Liver (tissue), 9 donors: ENCODE measurements around the gene KTN1. TPM values are rescaled to one million over a fixed set of nuclear protein-coding genes. Genes with fewer than 3 reads are reported as not detected.

Experiments used
- DNase-seq: peaks from one replicate; pipeline ENCODE4 v3.0.0-alpha.2; 2017; ENCODE audit warnings: low spot score
- H3K27ac ChIP-seq, 2 donors: one replicate each; pipeline ENCODE4 v1.7.0; 2013; ENCODE audit warnings: inconsistent platforms in 2 of 2, low read length in 2 of 2, control low read depth in 1 of 2, low read depth in 1 of 2, mild to moderate bottlenecking in 1 of 2
- H3K27me3 ChIP-seq, 4 donors: one replicate each; pipeline versions ENCODE4 v1.6.1 to v1.7.0; 2013; ENCODE audit warnings: low read length in 3 of 4, inconsistent platforms in 1 of 4, mild to moderate bottlenecking in 1 of 4, moderate library complexity in 1 of 4; ENCODE audit not compliant: control insufficient read depth in 4 of 4, insufficient read depth in 4 of 4
- H3K36me3 ChIP-seq, 4 donors: one replicate each; pipeline versions ENCODE4 v1.6.1 to v1.7.0; 2013; ENCODE audit warnings: low read length in 3 of 4, mild to moderate bottlenecking in 3 of 4, low read depth in 1 of 4, moderate library complexity in 1 of 4; ENCODE audit not compliant: control insufficient read depth in 4 of 4, insufficient read depth in 3 of 4
- H3K4me1 ChIP-seq, 4 donors: one replicate each; pipeline versions ENCODE4 v1.6.1 to v1.7.0; 2013; ENCODE audit warnings: low read length in 3 of 4, mild to moderate bottlenecking in 3 of 4, moderate library complexity in 1 of 4; ENCODE audit not compliant: control insufficient read depth in 4 of 4, insufficient read depth in 4 of 4
- H3K4me3 ChIP-seq, 3 donors: one replicate each; pipeline versions ENCODE4 v1.6.1 to v1.7.0; 2013; ENCODE audit warnings: low read length in 3 of 3, control low read depth in 1 of 3, low read depth in 1 of 3, mild to moderate bottlenecking in 1 of 3
- H3K9ac ChIP-seq, 2 donors: one replicate each; pipeline ENCODE4 v1.7.0; 2013; ENCODE audit warnings: low read length in 2 of 2, mild to moderate bottlenecking in 2 of 2, moderate library complexity in 2 of 2, control low read depth in 1 of 2, low read depth in 1 of 2
- H3K9me3 ChIP-seq, 4 donors: one replicate each; pipeline versions ENCODE4 v1.6.1 to v1.7.0; 2013; ENCODE audit warnings: low read length in 3 of 4; ENCODE audit not compliant: control insufficient read depth in 4 of 4
- EGR1 ChIP-seq, 2 donors: IDR thresholded peaks; 2 replicates each; pipeline ENCODE4 v1.6.1; 2016 to 2018; ENCODE audit warnings: antibody characterized with exemption in 2 of 2, low read depth in 2 of 2
- FOXA1 ChIP-seq: IDR thresholded peaks from 2 replicates; pipeline ENCODE4 v1.6.1; 2016; ENCODE audit warnings: antibody characterized with exemption
- FOXA2 ChIP-seq: IDR thresholded peaks from 2 replicates; pipeline ENCODE4 v1.6.1; 2016; ENCODE audit warnings: antibody characterized with exemption
- GABPA ChIP-seq, 2 donors: IDR thresholded peaks in 1 of 2; conservative IDR thresholded peaks in 1 of 2; 2 replicates each; pipeline ENCODE4 v1.6.1; 2016; ENCODE audit warnings: antibody characterized with exemption in 2 of 2, mild to moderate bottlenecking in 1 of 2, moderate library complexity in 1 of 2
- HNF4A ChIP-seq, 2 donors: conservative IDR thresholded peaks; 2 replicates each; pipeline ENCODE4 v1.6.1; 2016; ENCODE audit warnings: antibody characterized with exemption in 2 of 2, mild to moderate bottlenecking in 2 of 2
- HNF4G ChIP-seq: IDR thresholded peaks from 2 replicates; pipeline ENCODE4 v1.6.1; 2016; ENCODE audit warnings: antibody characterized with exemption
- JUND ChIP-seq, 2 donors: IDR thresholded peaks; 2 replicates each; pipeline ENCODE4 v1.6.1; 2016; ENCODE audit warnings: antibody characterized with exemption in 2 of 2
- NR2F2 ChIP-seq: IDR thresholded peaks from 2 replicates; pipeline ENCODE4 v1.6.1; 2016; ENCODE audit warnings: antibody characterized with exemption
- RAD21 ChIP-seq, 2 donors: IDR thresholded peaks; 2 replicates each; pipeline ENCODE4 v1.6.1; 2016; ENCODE audit warnings: antibody characterized with exemption in 2 of 2, mild to moderate bottlenecking in 2 of 2
- RXRA ChIP-seq, 2 donors: IDR thresholded peaks; 2 replicates each; pipeline ENCODE4 v1.6.1; 2017 to 2018; ENCODE audit warnings: antibody characterized with exemption in 2 of 2, mild to moderate bottlenecking in 1 of 2
- SP1 ChIP-seq: IDR thresholded peaks from 2 replicates; pipeline ENCODE4 v1.6.1; 2018; ENCODE audit warnings: antibody characterized with exemption, mild to moderate bottlenecking
- TAF1 ChIP-seq: conservative IDR thresholded peaks from 2 replicates; pipeline ENCODE4 v1.6.1; 2016; ENCODE audit warnings: antibody characterized with exemption, mild to moderate bottlenecking
- YY1 ChIP-seq: IDR thresholded peaks from 2 replicates; pipeline ENCODE4 v1.6.1; 2016; ENCODE audit warnings: antibody characterized with exemption, mild to moderate bottlenecking
- WGBS: extraction: QIAGEN DNeasy Blood & Tissue Kit; methylation state at CpG from one replicate; pipeline ENCODE4 v1.1.7; 2013; 5-methylcytosine and 5-hydroxymethylcytosine counted together
- polyA plus RNA-seq, 2 donors: library from polyadenylated mRNA; stranded (reverse) in 1 of 2; unstranded in 1 of 2; fragments of 200-250 nt in 1 of 2; fragments of >200 nt in 1 of 2; fragmentation: Nextera tagmentation in 1 of 2; extraction: Ambion mirVana in 1 of 2; gene quantifications; one replicate each; pipeline versions ENCODE4 v1.2.1 to v1.2.3, GENCODE V29; 2013 to 2015
- total RNA-seq, 2 donors: library from RNA; depleted of rRNA; stranded (reverse); fragments of >200 nt; gene quantifications; one replicate each; pipeline ENCODE4 v1.2.3, GENCODE V29; 2014
- TF ChIP-seq, protein P1 (sequence below): IDR thresholded peaks from 2 replicates; pipeline ENCODE4 v1.6.1; 2016; ENCODE audit warnings: antibody characterized with exemption
- TF ChIP-seq, protein P2 (sequence below): IDR thresholded peaks from 2 replicates; pipeline ENCODE4 v1.6.1; 2016; ENCODE audit warnings: antibody characterized with exemption
- TF ChIP-seq, protein P3 (sequence below): IDR thresholded peaks from 2 replicates; pipeline ENCODE4 v1.6.1; 2016; ENCODE audit warnings: antibody characterized with exemption
- TF ChIP-seq, protein P4 (sequence below): IDR thresholded peaks from 2 replicates; pipeline ENCODE4 v1.6.1; 2016; ENCODE audit warnings: antibody characterized with exemption, mild to moderate bottlenecking
- TF ChIP-seq, protein P5 (sequence below): fragments of 150-350 bp; IDR thresholded peaks from 2 replicates; pipeline ENCODE4 v1.5.1; 2017; ENCODE audit warnings: improper control_type of control experiment, low read depth, low read length; ENCODE audit not compliant: missing input control
- donor health status: healthy.
- donor health status: healthy.
- donor health status: healthy.
- donor health status: healthy.
- donor health status: healthy.

Gene KTN1
- total and polyA plus RNA-seq, 4 donors, result 34.9 to 141 (median 59.6) TPM

DNA sequence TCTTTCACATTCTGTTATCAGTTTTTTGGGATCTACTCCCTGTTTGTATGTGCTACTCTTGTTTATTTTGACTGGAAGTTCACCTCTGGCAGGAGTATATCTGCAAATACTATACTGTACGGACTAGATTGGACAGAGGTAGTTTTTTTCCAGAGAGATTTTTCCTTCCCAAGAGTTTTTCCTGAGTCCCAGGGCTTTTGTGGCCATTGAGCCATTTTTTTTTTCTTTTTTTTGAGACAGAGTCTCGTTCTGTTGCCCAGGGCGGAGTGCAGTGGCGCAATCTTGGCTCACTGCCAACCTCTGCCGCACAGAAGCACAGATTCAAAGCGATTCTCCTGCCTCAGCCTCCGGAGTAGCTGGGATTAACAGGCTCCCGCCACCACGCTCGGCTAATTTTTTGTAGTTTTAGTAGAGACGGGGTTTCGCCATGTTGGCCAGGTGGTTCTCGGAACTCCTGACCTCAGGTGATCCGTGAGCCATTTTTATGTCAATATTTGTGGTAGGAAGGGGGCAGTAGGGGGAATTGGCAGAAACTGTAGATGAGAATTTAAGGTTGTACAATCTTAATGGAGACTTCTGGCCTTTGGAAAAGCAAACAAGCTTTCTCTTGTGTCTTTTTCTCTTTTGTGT lies 19.4 kb downstream of the KTN1 start:
- Histone ChIP-seq H3K27me3 (no peaks in the 10 kb centered on the region), H3K27ac (peak overlapping the region; percentile 59 to 89), H3K4me3 (peak overlapping the region in 1 of 3 donors; percentile 7), H3K4me1 (peaks cover 2 to 30% (median 7%) of the 10 kb centered on the region in 4 donors), H3K9ac (no peak overlapping the region), H3K9me3 (no peaks in the 10 kb centered on the region), H3K36me3 (peaks cover 0 to 2% (median 0%) of the 10 kb centered on the region in 4 donors)
- DNase-seq, result peak; percentile 48
- TF ChIP-seq NR2F2, result peak; percentile 39
- TF ChIP-seq, protein P1, sequence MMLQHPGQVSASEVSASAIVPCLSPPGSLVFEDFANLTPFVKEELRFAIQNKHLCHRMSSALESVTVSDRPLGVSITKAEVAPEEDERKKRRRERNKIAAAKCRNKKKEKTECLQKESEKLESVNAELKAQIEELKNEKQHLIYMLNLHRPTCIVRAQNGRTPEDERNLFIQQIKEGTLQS, result peak; percentile 76
- TF ChIP-seq, protein P2, sequence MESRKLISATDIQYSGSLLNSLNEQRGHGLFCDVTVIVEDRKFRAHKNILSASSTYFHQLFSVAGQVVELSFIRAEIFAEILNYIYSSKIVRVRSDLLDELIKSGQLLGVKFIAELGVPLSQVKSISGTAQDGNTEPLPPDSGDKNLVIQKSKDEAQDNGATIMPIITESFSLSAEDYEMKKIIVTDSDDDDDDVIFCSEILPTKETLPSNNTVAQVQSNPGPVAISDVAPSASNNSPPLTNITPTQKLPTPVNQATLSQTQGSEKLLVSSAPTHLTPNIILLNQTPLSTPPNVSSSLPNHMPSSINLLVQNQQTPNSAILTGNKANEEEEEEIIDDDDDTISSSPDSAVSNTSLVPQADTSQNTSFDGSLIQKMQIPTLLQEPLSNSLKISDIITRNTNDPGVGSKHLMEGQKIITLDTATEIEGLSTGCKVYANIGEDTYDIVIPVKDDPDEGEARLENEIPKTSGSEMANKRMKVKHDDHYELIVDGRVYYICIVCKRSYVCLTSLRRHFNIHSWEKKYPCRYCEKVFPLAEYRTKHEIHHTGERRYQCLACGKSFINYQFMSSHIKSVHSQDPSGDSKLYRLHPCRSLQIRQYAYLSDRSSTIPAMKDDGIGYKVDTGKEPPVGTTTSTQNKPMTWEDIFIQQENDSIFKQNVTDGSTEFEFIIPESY, result peak; percentile 48
- peak; percentile 72 to 74 for TF ChIP-seq HNF4A (conservative IDR thresholded peaks at IDR 0.05)
- TF ChIP-seq RAD21 (IDR thresholded peaks at IDR 0.05), result peak in 1 of 2 donors; percentile 35
- TF ChIP-seq HNF4G, result peak; percentile 54
- TF ChIP-seq, protein P3, sequence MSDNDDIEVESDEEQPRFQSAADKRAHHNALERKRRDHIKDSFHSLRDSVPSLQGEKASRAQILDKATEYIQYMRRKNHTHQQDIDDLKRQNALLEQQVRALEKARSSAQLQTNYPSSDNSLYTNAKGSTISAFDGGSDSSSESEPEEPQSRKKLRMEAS, result peak; percentile 67
- TF ChIP-seq SP1, result peak; percentile 72
- TF ChIP-seq FOXA1, result peak; percentile 24
- TF ChIP-seq, protein P4, sequence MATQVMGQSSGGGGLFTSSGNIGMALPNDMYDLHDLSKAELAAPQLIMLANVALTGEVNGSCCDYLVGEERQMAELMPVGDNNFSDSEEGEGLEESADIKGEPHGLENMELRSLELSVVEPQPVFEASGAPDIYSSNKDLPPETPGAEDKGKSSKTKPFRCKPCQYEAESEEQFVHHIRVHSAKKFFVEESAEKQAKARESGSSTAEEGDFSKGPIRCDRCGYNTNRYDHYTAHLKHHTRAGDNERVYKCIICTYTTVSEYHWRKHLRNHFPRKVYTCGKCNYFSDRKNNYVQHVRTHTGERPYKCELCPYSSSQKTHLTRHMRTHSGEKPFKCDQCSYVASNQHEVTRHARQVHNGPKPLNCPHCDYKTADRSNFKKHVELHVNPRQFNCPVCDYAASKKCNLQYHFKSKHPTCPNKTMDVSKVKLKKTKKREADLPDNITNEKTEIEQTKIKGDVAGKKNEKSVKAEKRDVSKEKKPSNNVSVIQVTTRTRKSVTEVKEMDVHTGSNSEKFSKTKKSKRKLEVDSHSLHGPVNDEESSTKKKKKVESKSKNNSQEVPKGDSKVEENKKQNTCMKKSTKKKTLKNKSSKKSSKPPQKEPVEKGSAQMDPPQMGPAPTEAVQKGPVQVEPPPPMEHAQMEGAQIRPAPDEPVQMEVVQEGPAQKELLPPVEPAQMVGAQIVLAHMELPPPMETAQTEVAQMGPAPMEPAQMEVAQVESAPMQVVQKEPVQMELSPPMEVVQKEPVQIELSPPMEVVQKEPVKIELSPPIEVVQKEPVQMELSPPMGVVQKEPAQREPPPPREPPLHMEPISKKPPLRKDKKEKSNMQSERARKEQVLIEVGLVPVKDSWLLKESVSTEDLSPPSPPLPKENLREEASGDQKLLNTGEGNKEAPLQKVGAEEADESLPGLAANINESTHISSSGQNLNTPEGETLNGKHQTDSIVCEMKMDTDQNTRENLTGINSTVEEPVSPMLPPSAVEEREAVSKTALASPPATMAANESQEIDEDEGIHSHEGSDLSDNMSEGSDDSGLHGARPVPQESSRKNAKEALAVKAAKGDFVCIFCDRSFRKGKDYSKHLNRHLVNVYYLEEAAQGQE, result no peak
- peak; percentile 88 for TF ChIP-seq FOXA2
- TF ChIP-seq, protein P5, sequence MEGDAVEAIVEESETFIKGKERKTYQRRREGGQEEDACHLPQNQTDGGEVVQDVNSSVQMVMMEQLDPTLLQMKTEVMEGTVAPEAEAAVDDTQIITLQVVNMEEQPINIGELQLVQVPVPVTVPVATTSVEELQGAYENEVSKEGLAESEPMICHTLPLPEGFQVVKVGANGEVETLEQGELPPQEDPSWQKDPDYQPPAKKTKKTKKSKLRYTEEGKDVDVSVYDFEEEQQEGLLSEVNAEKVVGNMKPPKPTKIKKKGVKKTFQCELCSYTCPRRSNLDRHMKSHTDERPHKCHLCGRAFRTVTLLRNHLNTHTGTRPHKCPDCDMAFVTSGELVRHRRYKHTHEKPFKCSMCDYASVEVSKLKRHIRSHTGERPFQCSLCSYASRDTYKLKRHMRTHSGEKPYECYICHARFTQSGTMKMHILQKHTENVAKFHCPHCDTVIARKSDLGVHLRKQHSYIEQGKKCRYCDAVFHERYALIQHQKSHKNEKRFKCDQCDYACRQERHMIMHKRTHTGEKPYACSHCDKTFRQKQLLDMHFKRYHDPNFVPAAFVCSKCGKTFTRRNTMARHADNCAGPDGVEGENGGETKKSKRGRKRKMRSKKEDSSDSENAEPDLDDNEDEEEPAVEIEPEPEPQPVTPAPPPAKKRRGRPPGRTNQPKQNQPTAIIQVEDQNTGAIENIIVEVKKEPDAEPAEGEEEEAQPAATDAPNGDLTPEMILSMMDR, result no peak
- TF ChIP-seq GABPA (IDR thresholded peaks at IDR 0.05 in 1 of 2, conservative IDR thresholded peaks at IDR 0.05 in 1 of 2), result peak in 1 of 2 donors; percentile 41
- no peak for TF ChIP-seq TAF1
- TF ChIP-seq EGR1 (IDR thresholded peaks at IDR 0.05; ENCODE audit: low read depth in 2 of 2), result peak in 1 of 2 donors; percentile 19
- TF ChIP-seq RXRA (IDR thresholded peaks at IDR 0.05), result peak; percentile 92 to 94
- peak; percentile 96 for TF ChIP-seq YY1
- peak in 1 of 2 donors; percentile 70 for TF ChIP-seq JUND (IDR thresholded peaks at IDR 0.05)
- WGBS, result 29% methylated on average over 14 of the region's 14 CpGs
